Spleen (tissue), 7 donors: ENCODE data around the gene GABRG3.

Experiments
- CTCF ChIP-seq, 11 experiments: fragments of 200-600 bp in 7 of 11; fragments of 450-650 bp in 4 of 11; sonication (generic) in 4 of 11; IDR thresholded peaks in 8 of 11; conservative IDR thresholded peaks in 3 of 11; 1 replicate in 7 of 11; 2 replicates in 4 of 11; pipeline versions ENCODE4 v1.4.0 to v1.8.0; 2016 to 2021; ENCODE audit warnings: antibody characterized with exemption in 11 of 11, inconsistent platforms in 4 of 11, mild to moderate bottlenecking in 1 of 11
- POLR2A ChIP-seq, 3 donors: fragments of 450-650 bp; IDR thresholded peaks; one replicate each; pipeline ENCODE4 v1.5.1; 2017; ENCODE audit warnings: antibody characterized with exemption in 3 of 3, mild to moderate bottlenecking in 1 of 3
- POLR2AphosphoS5 ChIP-seq, 3 donors: sonication (generic); formaldehyde crosslinking; IDR thresholded peaks; one replicate each; pipeline ENCODE4 v1.5.1; 2017; ENCODE audit warnings: antibody characterized with exemption in 3 of 3
- donor health status: DM: no; HTN: no; CAD: no; lungs with moderate emphysema.
- donor health status: DM: no; HTN: no; CAD: no.
- donor health status: DM: no; HTN: no; CAD: no.

DNA sequence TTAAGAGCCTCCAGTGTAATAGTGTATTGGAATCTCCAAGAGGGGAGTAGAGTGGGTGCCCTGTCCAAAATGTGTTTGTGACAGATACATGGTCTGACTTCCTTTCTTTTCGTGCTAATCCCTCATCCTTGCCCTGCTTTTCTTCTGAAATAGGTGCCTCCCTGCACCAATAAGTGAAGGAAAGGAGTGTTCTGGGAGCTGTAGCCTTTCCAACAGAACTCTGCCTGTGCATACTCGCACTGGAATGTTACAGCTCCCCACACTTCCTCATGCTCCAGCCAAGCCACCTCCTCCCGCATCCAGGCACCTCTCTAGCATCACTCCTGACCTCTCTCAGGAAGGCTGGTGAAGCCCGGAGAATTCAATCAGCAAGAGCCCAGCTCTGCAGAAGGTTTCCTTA lies 478.0 kb downstream of the GABRG3 start:
- TF ChIP-seq POLR2A (IDR thresholded peaks at IDR 0.05) = no peak
- no peak for TF ChIP-seq CTCF (IDR thresholded peaks at IDR 0.05 in 8 of 11, conservative IDR thresholded peaks at IDR 0.05 in 3 of 11)
- TF ChIP-seq POLR2AphosphoS5 (IDR thresholded peaks at IDR 0.05) = no peak
